Left lung (tissue), 10 donors: ENCODE data around the gene GRIP2. TPM values are rescaled to one million over a fixed set of nuclear protein-coding genes. Genes with fewer than 3 reads are reported as not detected.

ENCODE experiments used
- ATAC-seq: fragments of 200-7000 bp; cut with Tn5 transposase; one replicate; pipeline ENCODE4 v1.9.1; 2020; ENCODE audit warnings: moderate library complexity
- DNase-seq, 4 donors: peaks; one replicate each; pipeline ENCODE4 v3.0.0-alpha.2; 2013 to 2020
- H3K27ac ChIP-seq, 2 donors: fragments of 200-600 bp; sonication (generic) in 1 of 2; one replicate each; pipeline versions ENCODE4 v1.5.0 to v1.8.0; 2020 to 2021
- H3K27me3 ChIP-seq, 2 donors: fragments of 200-600 bp; sonication (generic) in 1 of 2; one replicate each; pipeline versions ENCODE4 v1.5.0 to v1.8.0; 2020 to 2021
- H3K36me3 ChIP-seq, 2 donors: fragments of 200-600 bp; sonication (generic) in 1 of 2; one replicate each; pipeline versions ENCODE4 v1.5.0 to v1.8.0; 2020 to 2021
- H3K4me1 ChIP-seq, 2 donors: fragments of 200-600 bp; one replicate each; pipeline ENCODE4 v1.8.0; 2021
- H3K4me3 ChIP-seq, 2 donors: fragments of 200-600 bp; sonication (generic) in 1 of 2; one replicate each; pipeline versions ENCODE4 v1.5.0 to v1.8.0; 2020 to 2021; ENCODE audit warnings: mild to moderate bottlenecking in 1 of 2
- H3K9me3 ChIP-seq, 2 donors: fragments of 200-600 bp; sonication (generic) in 1 of 2; one replicate each; pipeline versions ENCODE4 v1.5.0 to v1.8.0; 2020 to 2021
- intact Hi-C, 2 donors: fragments of 100-400 bp; cut with DNase I; formaldehyde crosslinking; loops; one replicate each; pipeline versions ENCODE4 v1.11.2 to v1.14.2; 2022
- polyA plus RNA-seq, 6 donors: library from polyadenylated mRNA; unstranded; fragments of 120-200 nt; gene quantifications; one replicate each; pipeline ENCODE4 v1.2.1, GENCODE V29; 2013; ENCODE audit not compliant: insufficient read length in 6 of 6
- total RNA-seq, 2 donors: library from RNA; stranded (reverse); fragmentation: NEBNext Ultra II Directional; extraction: Animal tissue kit (Norgen Biotek cat#: 25700); gene quantifications; one replicate each; pipeline ENCODE4 v1.2.1, GENCODE V29; 2021
- TF ChIP-seq, protein P1 (sequence below), 2 donors: fragments of 200-600 bp; sonication (generic) in 1 of 2; IDR thresholded peaks; one replicate each; pipeline versions ENCODE4 v1.5.0 to v1.8.0; 2021; ENCODE audit warnings: antibody characterized with exemption in 2 of 2
- donor health status: DM: no; HTN: yes; CAD: no.
- donor health status: DM: no; HTN: no; CAD: no.

The GRIP2 gene
- total and polyA plus RNA-seq, 8 donors: 0.31 to 1.9 (median 1.1) TPM

DNA sequence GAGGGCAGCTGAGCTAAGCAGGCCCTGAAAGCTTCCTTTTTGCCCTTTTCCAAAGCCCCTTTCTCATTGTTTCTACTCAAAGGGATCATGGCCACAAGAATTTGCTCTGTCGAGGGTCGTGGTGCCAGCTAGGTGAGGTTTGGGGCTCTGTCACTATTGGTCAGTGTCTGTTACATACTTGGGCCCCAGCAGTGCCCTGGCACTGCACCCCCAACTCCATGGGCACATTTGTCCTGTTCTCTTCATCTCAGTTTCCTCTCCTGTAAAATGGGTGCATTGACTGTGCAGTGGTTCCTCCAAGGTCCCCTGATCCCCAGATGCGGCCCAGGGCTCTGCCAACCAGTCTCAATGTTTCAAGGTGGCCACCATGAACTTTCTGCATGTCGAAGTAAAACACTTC, 75.6 kb downstream of the GRIP2 start:
- no peak for ATAC-seq
- Histone ChIP-seq H3K36me3 (peaks cover 0 to 99% of the 10 kb centered on the region in 2 donors), H3K4me1 (peaks cover 16 to 24% of the 10 kb centered on the region in 2 donors), H3K27me3 (no peaks in the 10 kb centered on the region), H3K4me3 (no peak overlapping the region), H3K9me3 (no peaks in the 10 kb centered on the region), H3K27ac (no peak overlapping the region)
- TF ChIP-seq, protein P1, sequence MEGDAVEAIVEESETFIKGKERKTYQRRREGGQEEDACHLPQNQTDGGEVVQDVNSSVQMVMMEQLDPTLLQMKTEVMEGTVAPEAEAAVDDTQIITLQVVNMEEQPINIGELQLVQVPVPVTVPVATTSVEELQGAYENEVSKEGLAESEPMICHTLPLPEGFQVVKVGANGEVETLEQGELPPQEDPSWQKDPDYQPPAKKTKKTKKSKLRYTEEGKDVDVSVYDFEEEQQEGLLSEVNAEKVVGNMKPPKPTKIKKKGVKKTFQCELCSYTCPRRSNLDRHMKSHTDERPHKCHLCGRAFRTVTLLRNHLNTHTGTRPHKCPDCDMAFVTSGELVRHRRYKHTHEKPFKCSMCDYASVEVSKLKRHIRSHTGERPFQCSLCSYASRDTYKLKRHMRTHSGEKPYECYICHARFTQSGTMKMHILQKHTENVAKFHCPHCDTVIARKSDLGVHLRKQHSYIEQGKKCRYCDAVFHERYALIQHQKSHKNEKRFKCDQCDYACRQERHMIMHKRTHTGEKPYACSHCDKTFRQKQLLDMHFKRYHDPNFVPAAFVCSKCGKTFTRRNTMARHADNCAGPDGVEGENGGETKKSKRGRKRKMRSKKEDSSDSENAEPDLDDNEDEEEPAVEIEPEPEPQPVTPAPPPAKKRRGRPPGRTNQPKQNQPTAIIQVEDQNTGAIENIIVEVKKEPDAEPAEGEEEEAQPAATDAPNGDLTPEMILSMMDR (IDR thresholded peaks at IDR 0.05): no peak
- no peak for DNase-seq
- intact Hi-C loops: no loop called here

DNA sequence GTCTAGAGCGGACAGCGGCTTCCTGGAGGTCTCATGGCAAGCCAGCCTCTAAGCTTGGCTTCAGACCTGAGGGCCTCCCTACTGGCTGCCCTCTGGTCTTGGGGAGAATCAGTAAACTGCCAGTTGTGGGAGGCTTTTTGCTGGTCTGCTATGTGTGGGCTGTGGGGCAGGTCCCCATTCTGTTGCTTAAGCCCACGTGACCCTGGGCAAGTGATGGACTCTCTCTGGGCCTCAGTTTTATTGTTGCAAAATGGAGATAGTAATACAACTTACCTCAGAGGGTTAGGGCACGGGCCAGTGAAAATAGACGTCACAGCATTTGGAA, 76.0 kb downstream of the GRIP2 start:
- H3K4me3 ChIP-seq: no peak overlapping the region
- H3K27ac ChIP-seq: no peak overlapping the region
- intact Hi-C loops: no loop called here
- H3K27me3 ChIP-seq: no peaks in the 10 kb centered on the region
- ATAC-seq: no peak
- DNase-seq: no peak
- H3K4me1 ChIP-seq: peaks cover 16 to 28% of the 10 kb centered on the region in 2 donors
- TF ChIP-seq, protein P1 (IDR thresholded peaks at IDR 0.05): no peak
- H3K9me3 ChIP-seq: no peaks in the 10 kb centered on the region
- peaks cover 0 to 99% of the 10 kb centered on the region in 2 donors for H3K36me3 ChIP-seq

DNA sequence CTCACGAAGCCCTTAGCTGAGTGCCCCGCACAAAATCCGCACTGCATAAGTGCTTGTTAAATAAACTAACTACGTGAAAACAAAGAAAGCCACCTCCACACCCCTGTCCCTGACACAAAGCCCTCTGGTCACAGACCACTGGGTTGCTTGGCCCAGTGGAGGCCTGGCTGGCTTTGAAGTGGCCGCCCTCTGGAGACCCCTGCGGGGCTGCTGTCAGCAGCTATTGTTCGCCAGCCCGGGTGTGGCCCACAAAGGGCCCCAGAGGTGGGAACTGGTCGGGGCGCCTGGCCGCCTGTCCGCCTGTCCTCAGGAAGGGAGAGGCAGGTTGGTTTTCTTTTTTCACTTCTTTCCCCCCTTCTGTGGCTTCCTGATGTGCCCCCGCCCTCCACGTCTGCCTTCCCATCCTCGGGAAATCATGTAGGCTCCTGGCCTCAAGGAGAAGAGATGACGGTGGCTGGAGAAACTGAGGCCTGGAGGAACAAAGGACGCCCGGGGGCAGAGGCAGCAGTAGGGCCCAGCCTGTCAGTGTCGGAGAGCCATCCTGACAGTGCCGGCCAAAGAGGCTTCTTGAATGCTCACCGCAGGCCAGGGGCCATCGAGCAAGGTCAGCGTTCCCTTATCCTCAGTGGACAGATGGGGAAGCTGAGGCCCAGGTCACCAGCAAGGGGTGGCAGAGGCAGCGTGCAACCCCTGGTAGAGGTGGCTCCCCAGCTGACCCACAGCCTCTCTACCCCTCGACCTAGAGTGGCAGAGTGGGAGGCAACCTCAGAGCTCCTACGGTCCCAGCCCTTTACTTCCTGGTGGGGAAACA, 76.6 kb downstream of the GRIP2 start:
- ATAC-seq (no peak), DNase-seq (no peak)
- H3K27me3 ChIP-seq: no peaks in the 10 kb centered on the region
- TF ChIP-seq, protein P1 (IDR thresholded peaks at IDR 0.05): no peak
- peaks cover 0 to 99% of the 10 kb centered on the region in 2 donors for H3K36me3 ChIP-seq
- H3K4me3 ChIP-seq: no peak overlapping the region
- intact Hi-C loops: no loop called here
- no peak overlapping the region for H3K27ac ChIP-seq
- no peaks in the 10 kb centered on the region for H3K9me3 ChIP-seq
- H3K4me1 ChIP-seq: peaks cover 18 to 32% of the 10 kb centered on the region in 2 donors

DNA sequence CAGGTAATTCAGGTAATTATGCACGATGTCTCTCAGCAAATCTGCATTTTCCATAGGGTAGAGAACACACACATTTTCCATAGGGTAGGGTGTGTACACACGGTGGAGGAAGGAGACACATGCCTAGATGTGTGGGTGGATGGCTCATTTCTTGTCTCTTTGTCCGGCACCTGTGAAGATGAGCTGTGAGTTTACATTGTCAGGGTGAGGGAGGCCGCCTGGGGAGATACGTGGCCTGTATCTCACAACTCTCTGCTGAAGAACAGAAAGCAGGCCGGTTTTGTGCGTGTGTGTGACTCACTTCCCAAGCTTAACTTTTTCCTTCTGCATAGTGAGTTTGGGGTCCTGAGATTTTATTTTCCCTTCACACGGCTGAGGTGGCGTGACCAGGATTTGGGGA, 77.4 kb downstream of the GRIP2 start:
- no peak for DNase-seq
- H3K27ac ChIP-seq: no peak overlapping the region
- intact Hi-C loops: no loop called here
- H3K27me3 ChIP-seq: no peaks in the 10 kb centered on the region
- ATAC-seq: no peak
- H3K9me3 ChIP-seq: no peaks in the 10 kb centered on the region
- TF ChIP-seq, protein P1 (IDR thresholded peaks at IDR 0.05): no peak
- H3K36me3 ChIP-seq: peaks cover 0 to 100% of the 10 kb centered on the region in 2 donors
- no peak overlapping the region for H3K4me3 ChIP-seq
- peaks cover 21 to 39% of the 10 kb centered on the region in 2 donors for H3K4me1 ChIP-seq

DNA sequence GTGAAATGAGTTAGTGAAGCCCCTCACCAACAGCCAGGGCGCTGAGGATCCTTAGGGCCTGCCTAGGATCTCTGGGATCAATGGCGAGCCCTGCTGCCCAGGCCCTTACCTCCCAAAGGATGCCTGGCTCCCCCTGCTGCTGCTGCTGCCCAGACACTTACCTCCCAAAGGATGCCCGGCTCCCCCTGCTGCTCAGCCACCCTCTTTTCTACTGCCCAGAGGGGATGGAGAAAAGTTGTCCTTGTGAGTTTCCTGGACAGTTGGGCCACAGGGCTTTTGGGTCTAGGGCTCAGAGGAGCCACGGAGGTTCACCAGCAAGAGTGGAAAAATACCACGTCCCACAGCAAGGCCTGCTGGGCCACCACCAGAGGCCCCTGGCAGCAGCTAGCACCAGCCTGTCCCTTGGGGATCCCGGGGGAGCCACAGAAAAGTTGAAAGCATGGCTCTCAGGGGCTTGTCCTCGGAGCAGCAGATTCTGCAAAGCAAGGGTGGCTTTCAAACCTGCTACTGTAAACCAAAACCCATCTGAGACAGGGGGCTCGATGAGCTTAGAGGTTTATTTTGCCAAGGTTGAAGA, 78.3 kb downstream of the GRIP2 start:
- TF ChIP-seq, protein P1 (IDR thresholded peaks at IDR 0.05): peak in 1 of 2 donors; percentile 17
- intact Hi-C loops: no loop called here
- H3K4me3 ChIP-seq: no peak overlapping the region
- DNase-seq (peak in 1 of 4 donors; percentile 65), ATAC-seq (peak; percentile 43)
- H3K27me3 ChIP-seq: no peaks in the 10 kb centered on the region
- H3K4me1 ChIP-seq: peaks cover 21 to 44% of the 10 kb centered on the region in 2 donors
- peaks cover 0 to 99% of the 10 kb centered on the region in 2 donors for H3K36me3 ChIP-seq
- H3K27ac ChIP-seq: no peak overlapping the region
- no peaks in the 10 kb centered on the region for H3K9me3 ChIP-seq
